Smooth muscle cell of the umbilical artery (primary cell): ENCODE measurements around the gene CHAC1. TPM values are rescaled to one million over a fixed set of nuclear protein-coding genes. Genes with fewer than 3 reads are reported as not detected.

Experiments
- total RNA-seq: library from RNA; depleted of rRNA; stranded (reverse); fragments of >200 nt; gene quantifications from 2 replicates; pipeline ENCODE4 v1.2.3, GENCODE V29; 2014

CHAC1 gene, protein sequence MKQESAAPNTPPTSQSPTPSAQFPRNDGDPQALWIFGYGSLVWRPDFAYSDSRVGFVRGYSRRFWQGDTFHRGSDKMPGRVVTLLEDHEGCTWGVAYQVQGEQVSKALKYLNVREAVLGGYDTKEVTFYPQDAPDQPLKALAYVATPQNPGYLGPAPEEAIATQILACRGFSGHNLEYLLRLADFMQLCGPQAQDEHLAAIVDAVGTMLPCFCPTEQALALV
- 9.5 and 41.9 TPM in 2 replicates for total RNA-seq

DNA sequence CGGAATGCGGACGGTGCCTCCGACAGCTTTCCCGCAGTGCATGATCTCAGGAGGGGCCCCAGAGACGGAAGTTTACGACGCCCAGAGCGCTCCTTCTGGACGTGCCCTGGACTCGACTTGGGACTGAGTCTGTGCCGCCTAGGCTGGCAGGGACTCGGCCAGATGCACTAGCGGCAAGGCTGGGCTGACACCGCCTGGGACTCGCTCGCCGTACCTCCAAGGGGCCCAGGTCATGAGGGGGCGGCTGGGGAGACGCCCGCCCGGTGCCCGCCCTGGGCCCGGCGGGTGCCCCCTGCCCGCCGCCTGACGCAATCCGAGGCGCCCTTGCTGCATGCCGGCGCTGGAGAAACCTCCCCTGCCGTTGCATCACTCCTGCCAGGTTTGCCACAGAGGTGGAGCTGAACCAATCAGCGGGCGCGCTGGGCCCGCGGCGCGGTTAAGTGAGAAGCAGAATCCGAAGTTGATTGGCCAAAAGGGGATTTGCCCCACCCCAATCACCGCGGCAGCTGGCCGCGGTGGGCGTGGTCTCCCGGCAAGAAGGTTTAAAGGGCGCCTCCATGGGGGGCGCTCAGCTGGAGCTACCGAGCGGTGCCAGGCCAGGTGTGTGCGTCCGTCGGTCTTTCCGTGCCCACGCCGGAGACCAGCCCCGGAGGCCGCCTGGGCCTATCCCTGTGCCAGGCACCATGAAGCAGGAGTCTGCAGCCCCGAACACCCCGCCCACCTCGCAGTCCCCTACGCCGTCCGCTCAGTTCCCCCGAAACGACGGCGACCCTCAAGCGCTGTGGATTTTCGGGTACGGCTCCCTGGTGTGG, at the start of gene CHAC1:
Gene CHAC1, plus strand, starts transcription at position 571 of the 812 bp plus-strand sequence. Its CDS starts 113 bp downstream, at position 684.

DNA sequence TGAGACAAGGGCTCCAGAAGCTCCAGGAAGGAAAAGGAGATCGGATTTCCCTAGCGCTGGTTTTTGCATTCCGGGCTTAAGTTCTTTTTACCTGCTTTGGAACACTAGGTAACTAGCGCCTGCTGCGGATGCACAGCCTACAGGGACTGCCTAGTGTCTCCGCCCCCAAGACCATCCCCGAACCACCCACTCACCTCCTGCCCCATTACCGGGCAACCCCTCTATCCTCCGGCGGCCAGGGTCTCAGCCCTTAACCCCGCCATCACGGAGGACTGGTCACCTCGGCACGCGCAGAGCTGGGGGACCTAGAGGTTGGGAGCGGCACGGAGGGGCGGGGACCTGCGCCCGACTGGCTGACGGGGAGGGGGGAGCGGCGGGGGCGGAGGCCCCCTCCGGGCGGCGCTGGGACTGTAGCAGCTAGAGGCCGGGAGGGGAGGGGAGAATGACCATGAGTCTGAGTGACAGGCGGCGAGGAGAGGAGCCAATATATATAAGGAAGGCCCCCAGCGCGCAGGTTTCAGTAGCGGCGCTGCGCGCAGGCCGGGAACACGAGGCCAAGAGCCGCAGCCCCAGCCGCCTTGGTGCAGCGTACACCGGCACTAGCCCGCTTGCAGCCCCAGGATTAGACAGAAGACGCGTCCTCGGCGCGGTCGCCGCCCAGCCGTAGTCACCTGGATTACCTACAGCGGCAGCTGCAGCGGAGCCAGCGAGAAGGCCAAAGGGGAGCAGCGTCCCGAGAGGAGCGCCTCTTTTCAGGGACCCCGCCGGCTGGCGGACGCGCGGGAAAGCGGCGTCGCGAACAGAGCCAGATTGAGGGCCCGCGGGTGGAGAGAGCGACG, 24.2 kb upstream of the CHAC1 start, which contains the start of gene DLL4:
Gene DLL4, plus strand, starts transcription at position 520 of the 839 bp plus-strand sequence. CDS start 329 bp downstream, outside the sequence.

Other genes starting within 250 kb of the CHAC1 start
- gene RMDN3, start 198.2 kb upstream of the CHAC1 start, total RNA-seq: 25.7 and 26.4 TPM in 2 replicates
- gene GCHFR, start 189.4 kb upstream of the CHAC1 start, total RNA-seq: 0.60 and 2.4 TPM in 2 replicates
- gene C15orf62, start 183.5 kb upstream of the CHAC1 start, total RNA-seq: under 0.01 and 0.05 TPM in 2 replicates
- 15.1 and 19.3 TPM in 2 replicates for gene ZFYVE19, start 146.4 kb upstream of the CHAC1 start, total RNA-seq
- gene DNAJC17, start 146.0 kb upstream of the CHAC1 start, total RNA-seq: 7.7 and 27.2 TPM in 2 replicates
- gene PPP1R14D, start 124.8 kb upstream of the CHAC1 start, total RNA-seq: not detected in 2 replicates
- 0.30 and 0.78 TPM in 2 replicates for gene SPINT1, start 109.4 kb upstream of the CHAC1 start, total RNA-seq
- under 0.01 TPM in 1 of 2 replicates, not detected in the other for gene RHOV, start 79.2 kb upstream of the CHAC1 start, total RNA-seq
- 49.3 and 53.2 TPM in 2 replicates for gene VPS18, start 59.0 kb upstream of the CHAC1 start, total RNA-seq
- gene DLL4, start 24.1 kb upstream of the CHAC1 start, total RNA-seq: 0.14 and 0.30 TPM in 2 replicates
- gene INO80, start 162.8 kb downstream of the CHAC1 start, total RNA-seq: 17.5 and 32.9 TPM in 2 replicates